ENCODE measurements around the gene DUSP28. TPM values are rescaled to one million over a fixed set of nuclear protein-coding genes. Genes with fewer than 3 reads are reported as not detected.
A peak's percentile ranks its signal among the peaks of the same experiment; 100 is the strongest.

DUSP28 gene
- total RNA-seq, 1 experiment from 2014 or later = 10.7 TPM

GRCh38 chr2:240564561-240565332, 4.6 kb downstream of the DUSP28 start:
- Histone ChIP-seq H3K27me3 (ENCODE audit: control insufficient read depth, insufficient read depth, low read length) (no peaks in the 10 kb centered on the region), H3K4me1 (ENCODE audit: control insufficient read depth, insufficient read depth, low read length) (peaks cover 38% of the 10 kb centered on the region), H3K36me3 (ENCODE audit: control insufficient read depth, insufficient read depth, low read length) (peaks cover 4% of the 10 kb centered on the region), H3K27ac (ENCODE audit: low read length) (peak overlapping the region; percentile 90), H3K9me3 (ENCODE audit: control insufficient read depth, insufficient read depth, low read depth, low read length) (no peaks in the 10 kb centered on the region), H3K4me3 (ENCODE audit: low read depth in 2 of 2, low read length in 2 of 2) (no peak overlapping the region)
- TF ChIP-seq POLR2AphosphoS5 (IDR thresholded peaks at IDR 0.05; ENCODE audit: low read depth, low read length) (peak; percentile 30), REST (IDR thresholded peaks at IDR 0.05; ENCODE audit: insufficient read depth in 1 of 2, low read depth in 2 of 2, low read length in 1 of 2) (no peak), CTCF (IDR thresholded peaks at IDR 0.05) (peak; percentile 24)
- in situ Hi-C loops (cut with HindIII; ENCODE audit: low pct_unique_long_range_greater_than_20kb, low sequenced_read_pairs) = no loop called here
- intact Hi-C loops (cut with micrococcal nuclease; ENCODE audit: unreplicated experiment) = no loop called here
- ChIA-PET CTCF (interaction anchor here (2.0 kb wide), 1 partner anchor 22 kb away, joined by 4 read pairs; the partner anchor contains the start of gene CAPN10), POLR2A (no interaction called here)
- no peak for ATAC-seq
- no peak for DNase-seq (ENCODE audit: low read depth, low spot score)
- BruUV-seq (replicated peaks) = no TSS peak

- ATAC-seq = no peak
- peak overlapping the region; percentile 90 for H3K27ac ChIP-seq (ENCODE audit: low read length)
- no peak for DNase-seq (ENCODE audit: low read depth, low spot score)
- no peaks in the 10 kb centered on the region for H3K9me3 ChIP-seq (ENCODE audit: control insufficient read depth, insufficient read depth, low read depth, low read length)
- POLR2A ChIA-PET = interaction anchor here (1.1 kb wide), 1 partner anchor 21 kb away, joined by 3 read pairs; the partner anchor contains the start of gene CAPN10
- peaks cover 39% of the 10 kb centered on the region for H3K4me1 ChIP-seq (ENCODE audit: control insufficient read depth, insufficient read depth, low read length)
- intact Hi-C loops (cut with micrococcal nuclease; ENCODE audit: unreplicated experiment) (no loop called here), in situ Hi-C loops (cut with HindIII; ENCODE audit: low pct_unique_long_range_greater_than_20kb, low sequenced_read_pairs) (no loop called here)
- peaks cover 4% of the 10 kb centered on the region for H3K36me3 ChIP-seq (ENCODE audit: control insufficient read depth, insufficient read depth, low read length)
- CTCF ChIA-PET = interaction anchor here (0.6 to 2.0 kb wide), 6 partner anchors 20 to 666 kb away, joined by 3 to 8 read pairs (median 4); partner anchors contain the start of gene CAPN10
- no TSS peak for BruUV-seq (replicated peaks)
- TF ChIP-seq SIN3A (IDR thresholded peaks at IDR 0.05; ENCODE audit: borderline replicate concordance, insufficient read depth, low read depth, low read length) (no peak), POLR2AphosphoS5 (IDR thresholded peaks at IDR 0.05; ENCODE audit: low read depth, low read length) (no peak; the same call in 1 of the 2 replicates), REST (IDR thresholded peaks at IDR 0.05; ENCODE audit: insufficient read depth in 1 of 2, low read depth in 2 of 2, low read length in 1 of 2) (no peak), TCF7L2 (IDR thresholded peaks at IDR 0.05; ENCODE audit: low read depth, low read length) (no peak; the same call in 1 of the 2 replicates), CTCF (IDR thresholded peaks at IDR 0.05) (no peak)
- H3K4me3 ChIP-seq (ENCODE audit: low read depth in 2 of 2, low read length in 2 of 2) = peak overlapping the region; percentile 11 to 46; a peak in 3 of 4 replicates
- H3K27me3 ChIP-seq (ENCODE audit: control insufficient read depth, insufficient read depth, low read length) = no peaks in the 10 kb centered on the region
Observed at GRCh38 chr2:240565333-240566202, 5.4 kb downstream of the DUSP28 start.

Data from Panc1 (cell line).